Upper lobe of left lung (tissue), 4 donors: ENCODE results near the gene DENND1A.

ENCODE experiments used
- CTCF ChIP-seq, 6 experiments: fragments of 450-650 bp in 4 of 6; fragments of 200-600 bp in 2 of 6; sonication (generic) in 2 of 6; IDR thresholded peaks; one replicate each; pipeline ENCODE4 v1.5.1; 2016 to 2019; ENCODE audit warnings: antibody characterized with exemption in 6 of 6
- EP300 ChIP-seq, 4 donors: sonication (generic); formaldehyde crosslinking; IDR thresholded peaks; one replicate each; pipeline ENCODE4 v1.5.1; 2017; ENCODE audit warnings: antibody characterized with exemption in 4 of 4, control low read depth in 2 of 4

GRCh38 chr9:123534336-123534735 lies 395.6 kb downstream of the DENND1A start:
- TF ChIP-seq CTCF (IDR thresholded peaks at IDR 0.05) = no peak
- TF ChIP-seq EP300 (IDR thresholded peaks at IDR 0.05) = no peak
